H1 (cell line): ENCODE measurements around the gene ARHGAP6. TPM values are rescaled to one million over a fixed set of nuclear protein-coding genes. Genes with fewer than 3 reads are reported as not detected.

Source experiments
- EGR1 ChIP-seq: IDR thresholded peaks from 2 replicates; pipeline ENCODE4 v1.6.1; 2011; ENCODE audit warnings: low read depth, low read length, borderline replicate concordance
- EP300 ChIP-seq, 2 experiments: IDR thresholded peaks; 1 replicate in 1 of 2; 2 replicates in 1 of 2; pipeline ENCODE4 v1.6.1; 2011 to 2012; ENCODE audit warnings: low read depth in 2 of 2, low read length in 2 of 2, mild to moderate bottlenecking in 2 of 2, borderline replicate concordance in 1 of 2, inconsistent platforms in 1 of 2, moderate library complexity in 1 of 2
- TAF1 ChIP-seq: IDR thresholded peaks from 2 replicates; pipeline ENCODE4 v1.6.1; 2011; ENCODE audit warnings: mild to moderate bottlenecking, low read depth, low read length
- TAF7 ChIP-seq: optimal IDR thresholded peaks from 2 replicates; pipeline ENCODE3; 2011; ENCODE audit warnings: low read depth, mild to moderate bottlenecking, inconsistent platforms, low read length, moderate library complexity, borderline replicate concordance
- USF2 ChIP-seq: IDR thresholded peaks from 2 replicates; pipeline ENCODE4 v1.6.1; 2011; ENCODE audit warnings: low read length, improper control_type of control experiment
- YY1 ChIP-seq: IDR thresholded peaks from 2 replicates; pipeline ENCODE4 v1.6.1; 2011; ENCODE audit warnings: low read depth, mild to moderate bottlenecking, low read length
- polyA plus RNA-seq, 7 experiments: library from polyadenylated mRNA; depleted of rRNA in 3 of 7; stranded (reverse) in 5 of 7; unstranded in 2 of 7; fragments of >200 nt in 5 of 7; fragments of 200-250 nt in 2 of 7; gene quantifications; 1 replicate in 5 of 7; 2 replicates in 1 of 7; 4 replicates in 1 of 7; pipeline versions ENCODE4 v1.2.1 to v1.2.3, GENCODE V29; 2011 to 2013; ENCODE audit warnings: missing spikeins in 2 of 7, mixed read lengths in 2 of 7
- total RNA-seq: library from RNA; stranded (reverse); fragmentation: NEBNext Ultra II Directional; extraction: Animal tissue kit (Norgen Biotek cat#: 25700); gene quantifications from 2 replicates; pipeline ENCODE4 v1.2.1, GENCODE V29; 2021

ARHGAP6 gene
- total and polyA plus RNA-seq, 2 of the 8 experiments (the other 6 are each of a cell fraction or from before 2014, with no cell fraction given) = 0.35 to 0.82 TPM

- TF ChIP-seq USF2 (no peak), TAF1 (no peak), YY1 (no peak), EP300 (IDR thresholded peaks at IDR 0.05; ENCODE audit: borderline replicate concordance in 1 of 2, low read depth in 2 of 2, low read length in 2 of 2) (no peak), EGR1 (no peak), TAF7 (no peak)
- TF ChIP-seq, all 59 proteins: peak for 0
Measured at GRCh38 chrX:11702420-11702819, 36.7 kb upstream of the ARHGAP6 start (continued).
